PC-9 (cell line): ENCODE results near the gene PCDHGC3.

ENCODE experiments used
- CTCF ChIP-seq: fragments of 200-600 bp; sonication (generic); conservative IDR thresholded peaks from 2 replicates; pipeline ENCODE4 v1.6.1; 2017; ENCODE audit warnings: mixed run types, antibody characterized with exemption, mild to moderate bottlenecking, moderate library complexity
- EZH2 ChIP-seq: fragments of 200-600 bp; sonication (generic); IDR thresholded peaks from 2 replicates; pipeline ENCODE4 v1.8.0; 2017; ENCODE audit warnings: antibody characterized with exemption, low read depth

- no peak for TF ChIP-seq EZH2
- TF ChIP-seq CTCF: no peak
These were observed 51.7 kb downstream of the PCDHGC3 start for GRCh38 chr5:141527426-141527825.
